ENCODE results near the gene ZBTB42. TPM values are rescaled to one million over a fixed set of nuclear protein-coding genes. Genes with fewer than 3 reads are reported as not detected.

Gene ZBTB42
- polyA plus RNA-seq, 1 of the 3 experiments (the other 2 are of a cell fraction): 3.1 TPM

DNA sequence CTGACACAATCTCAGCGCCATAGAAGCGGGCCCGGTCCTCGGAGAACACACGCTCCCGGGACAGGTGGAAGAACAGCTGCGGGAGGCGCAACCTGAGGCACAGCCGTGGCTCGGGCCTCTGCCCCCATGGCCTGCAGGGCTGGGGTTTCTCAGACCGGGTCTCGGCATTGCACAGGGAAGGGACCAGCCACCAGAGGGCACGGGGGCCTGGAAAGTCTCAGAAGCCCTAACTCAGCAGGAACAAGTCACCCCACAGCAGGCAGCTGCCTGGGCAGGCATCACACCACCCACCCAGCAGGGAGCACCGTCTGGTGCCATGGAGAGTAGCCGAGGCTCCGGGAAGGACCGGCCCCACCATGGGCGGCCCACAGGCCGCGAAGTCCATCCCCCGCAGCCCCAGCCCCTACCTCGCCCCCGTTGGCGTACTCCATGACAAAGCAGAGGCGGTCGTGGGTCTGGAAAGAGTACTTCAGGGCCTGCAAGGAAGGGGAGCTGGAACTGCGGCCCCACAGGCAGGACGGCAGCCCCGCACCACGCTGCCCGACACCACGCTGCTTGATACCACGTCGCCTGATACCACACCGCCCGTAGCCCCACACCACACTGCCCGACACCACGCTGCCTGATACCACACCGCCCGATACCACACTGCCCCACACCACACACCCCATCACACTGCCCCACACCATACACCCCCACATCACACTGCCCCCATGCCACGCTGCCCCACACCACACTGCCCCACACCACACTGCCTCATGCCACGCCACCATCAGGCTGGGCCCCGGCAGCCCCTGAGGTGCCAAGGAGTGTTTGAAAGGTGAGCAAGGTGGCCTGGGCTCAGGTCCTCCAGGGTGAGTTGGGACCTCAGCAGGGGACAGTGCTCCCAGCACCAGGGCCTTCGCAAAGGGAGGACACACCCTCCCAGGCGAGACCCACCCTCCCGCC lies 27.1 kb upstream of the ZBTB42 start (continued):
- TF ChIP-seq, protein P1, sequence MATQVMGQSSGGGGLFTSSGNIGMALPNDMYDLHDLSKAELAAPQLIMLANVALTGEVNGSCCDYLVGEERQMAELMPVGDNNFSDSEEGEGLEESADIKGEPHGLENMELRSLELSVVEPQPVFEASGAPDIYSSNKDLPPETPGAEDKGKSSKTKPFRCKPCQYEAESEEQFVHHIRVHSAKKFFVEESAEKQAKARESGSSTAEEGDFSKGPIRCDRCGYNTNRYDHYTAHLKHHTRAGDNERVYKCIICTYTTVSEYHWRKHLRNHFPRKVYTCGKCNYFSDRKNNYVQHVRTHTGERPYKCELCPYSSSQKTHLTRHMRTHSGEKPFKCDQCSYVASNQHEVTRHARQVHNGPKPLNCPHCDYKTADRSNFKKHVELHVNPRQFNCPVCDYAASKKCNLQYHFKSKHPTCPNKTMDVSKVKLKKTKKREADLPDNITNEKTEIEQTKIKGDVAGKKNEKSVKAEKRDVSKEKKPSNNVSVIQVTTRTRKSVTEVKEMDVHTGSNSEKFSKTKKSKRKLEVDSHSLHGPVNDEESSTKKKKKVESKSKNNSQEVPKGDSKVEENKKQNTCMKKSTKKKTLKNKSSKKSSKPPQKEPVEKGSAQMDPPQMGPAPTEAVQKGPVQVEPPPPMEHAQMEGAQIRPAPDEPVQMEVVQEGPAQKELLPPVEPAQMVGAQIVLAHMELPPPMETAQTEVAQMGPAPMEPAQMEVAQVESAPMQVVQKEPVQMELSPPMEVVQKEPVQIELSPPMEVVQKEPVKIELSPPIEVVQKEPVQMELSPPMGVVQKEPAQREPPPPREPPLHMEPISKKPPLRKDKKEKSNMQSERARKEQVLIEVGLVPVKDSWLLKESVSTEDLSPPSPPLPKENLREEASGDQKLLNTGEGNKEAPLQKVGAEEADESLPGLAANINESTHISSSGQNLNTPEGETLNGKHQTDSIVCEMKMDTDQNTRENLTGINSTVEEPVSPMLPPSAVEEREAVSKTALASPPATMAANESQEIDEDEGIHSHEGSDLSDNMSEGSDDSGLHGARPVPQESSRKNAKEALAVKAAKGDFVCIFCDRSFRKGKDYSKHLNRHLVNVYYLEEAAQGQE (IDR thresholded peaks at IDR 0.05; ENCODE audit: low read depth, low read length): no peak
- TF ChIP-seq IRF3 (IDR thresholded peaks at IDR 0.05; ENCODE audit: low read depth, low read length) (no peak), SMC3 (IDR thresholded peaks at IDR 0.05; ENCODE audit: low read depth, low read length) (no peak), TEAD4 (IDR thresholded peaks at IDR 0.05; ENCODE audit: borderline replicate concordance, insufficient read depth) (no peak), RCOR1 (IDR thresholded peaks at IDR 0.05; ENCODE audit: low read length) (no peak), FOSL2 (IDR thresholded peaks at IDR 0.05; ENCODE audit: borderline replicate concordance, low read depth) (no peak), EZH2phosphoT487 (IDR thresholded peaks at IDR 0.05; ENCODE audit: borderline replicate concordance, low read depth) (no peak), RFX5 (IDR thresholded peaks at IDR 0.05; ENCODE audit: low read length) (no peak)

DNA sequence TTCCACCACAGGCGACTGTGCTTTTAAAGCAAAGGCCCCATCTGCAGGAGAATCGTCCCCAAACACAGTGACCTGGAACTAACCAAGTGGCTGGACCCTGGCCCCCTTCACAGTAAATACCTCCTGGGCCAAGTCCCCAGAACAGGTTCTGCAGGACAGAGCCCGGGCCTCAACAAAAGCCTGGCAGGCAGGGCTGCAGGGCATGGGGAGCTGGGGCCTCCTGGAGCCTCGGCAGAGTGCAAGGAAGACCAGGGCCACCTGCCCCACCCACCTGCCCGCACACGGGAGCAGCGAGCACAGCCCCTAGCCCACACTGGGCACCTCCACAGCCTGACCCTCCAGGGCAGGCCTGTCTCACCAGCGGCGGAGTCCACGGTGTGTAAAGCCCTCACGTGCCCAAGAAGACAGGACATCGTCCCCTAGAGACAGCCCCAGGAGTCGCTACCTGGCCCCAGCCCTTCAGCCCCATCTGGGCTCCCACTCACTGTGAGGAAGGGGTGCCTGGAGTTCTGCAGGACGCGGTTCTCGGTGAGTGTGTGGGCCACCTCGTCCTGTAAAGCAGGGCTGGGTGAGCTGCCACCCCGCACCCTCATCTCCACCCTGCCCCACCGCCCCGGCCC lies 26.3 kb upstream of the ZBTB42 start:
- H3K9me3 ChIP-seq: no peaks in the 10 kb centered on the region
- H3K27ac ChIP-seq (ENCODE audit: low read depth in 2 of 2, low read length in 1 of 2): no peak overlapping the region
- H2AFZ ChIP-seq (ENCODE audit: low read depth): no peak overlapping the region
- no peaks in the 10 kb centered on the region for H3K4me1 ChIP-seq (ENCODE audit: control insufficient read depth in 1 of 2, insufficient read depth in 2 of 2, low read depth in 1 of 2, low read length in 1 of 2)
- no peak for DNase-seq
- no peak overlapping the region for H3K4me3 ChIP-seq (ENCODE audit: low read depth in 2 of 2, low read length in 1 of 2)
- CTCF ChIA-PET: interaction anchor here (0.7 to 1.7 kb wide), 3 partner anchors 52 to 122 kb away, joined by 3 read pairs; no protein-coding TSS in a partner anchor
- H3K27me3 ChIP-seq (ENCODE audit: insufficient read depth): no peaks in the 10 kb centered on the region
- H3F3A ChIP-seq (replicated peaks; ENCODE audit: insufficient read depth): peaks cover 19% of the 10 kb centered on the region
- TF ChIP-seq GATA2 (CRISPR knock-in tag; IDR thresholded peaks at IDR 0.05) (no peak), MXI1 (IDR thresholded peaks at IDR 0.05; ENCODE audit: low read depth, low read length) (no peak), CHD2 (IDR thresholded peaks at IDR 0.05; ENCODE audit: low read length, partially characterized antibody) (no peak), EP300 (IDR thresholded peaks at IDR 0.05; ENCODE audit: borderline replicate concordance in 1 of 2, low read depth in 1 of 2, low read length in 1 of 2) (no peak), TCF12 (IDR thresholded peaks at IDR 0.05) (no peak), EZH2phosphoT487 (IDR thresholded peaks at IDR 0.05; ENCODE audit: borderline replicate concordance, low read depth) (no peak), NFIC (IDR thresholded peaks at IDR 0.05; ENCODE audit: borderline replicate concordance) (no peak), FOXM1 (IDR thresholded peaks at IDR 0.05; ENCODE audit: low read depth) (no peak)
- TF ChIP-seq, protein P1 (IDR thresholded peaks at IDR 0.05; ENCODE audit: low read depth, low read length): no peak
- WGBS (ENCODE audit: low lambda C conversion rate): 97% methylated on average over 9 of the region's 20 CpGs
- H3K79me2 ChIP-seq (ENCODE audit: insufficient read depth): no peaks in the 10 kb centered on the region
- no peaks in the 10 kb centered on the region for H3K9me2 ChIP-seq
- H3K36me3 ChIP-seq (replicated peaks in 1 of 2; ENCODE audit: control insufficient read depth in 1 of 2, insufficient read depth in 2 of 2, low read length in 1 of 2): peaks cover 12 to 63% of the 10 kb centered on the region in 2 experiments
- POLR2A ChIA-PET: no interaction called here
- H4K20me1 ChIP-seq (ENCODE audit: insufficient read depth): peaks cover 25% of the 10 kb centered on the region
- no peak overlapping the region for H3K9ac ChIP-seq
- no peak overlapping the region for H3K4me2 ChIP-seq
